Stimulated activated CD4-positive, alpha-beta T cell treated with anti-CD3 and anti-CD28 coated beads, Interleukin-1b, Interleukin-23, amount 100 ng/mL, for 48 hours (primary cell): ENCODE measurements around the gene CRADD.

Experiments used
- DNase-seq: peaks from one replicate; pipeline ENCODE4 v3.0.0-alpha.2; 2020

The CRADD gene

DNA sequence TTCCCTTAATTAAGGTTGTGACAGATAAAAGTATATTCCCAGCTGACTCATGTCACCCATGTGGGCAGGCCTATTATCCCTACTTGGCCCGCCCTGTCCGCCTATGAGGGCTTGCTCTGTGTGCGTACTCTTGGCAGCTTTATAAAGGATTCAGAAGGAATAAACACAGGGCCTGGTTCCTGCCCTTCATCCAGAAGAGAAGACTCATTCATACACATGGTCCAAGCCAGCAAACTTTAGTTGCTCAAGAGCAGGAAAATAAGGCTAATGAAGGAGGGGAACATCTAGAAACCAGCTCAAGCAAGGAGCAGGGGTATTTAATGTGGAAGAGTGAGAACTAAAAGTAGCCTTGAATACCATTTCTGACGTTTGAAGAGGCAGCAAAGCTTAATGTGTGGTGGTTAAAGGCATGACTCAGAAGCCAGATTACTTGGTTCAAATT lies 141.9 kb downstream of the CRADD start:
- no peak for DNase-seq

DNA sequence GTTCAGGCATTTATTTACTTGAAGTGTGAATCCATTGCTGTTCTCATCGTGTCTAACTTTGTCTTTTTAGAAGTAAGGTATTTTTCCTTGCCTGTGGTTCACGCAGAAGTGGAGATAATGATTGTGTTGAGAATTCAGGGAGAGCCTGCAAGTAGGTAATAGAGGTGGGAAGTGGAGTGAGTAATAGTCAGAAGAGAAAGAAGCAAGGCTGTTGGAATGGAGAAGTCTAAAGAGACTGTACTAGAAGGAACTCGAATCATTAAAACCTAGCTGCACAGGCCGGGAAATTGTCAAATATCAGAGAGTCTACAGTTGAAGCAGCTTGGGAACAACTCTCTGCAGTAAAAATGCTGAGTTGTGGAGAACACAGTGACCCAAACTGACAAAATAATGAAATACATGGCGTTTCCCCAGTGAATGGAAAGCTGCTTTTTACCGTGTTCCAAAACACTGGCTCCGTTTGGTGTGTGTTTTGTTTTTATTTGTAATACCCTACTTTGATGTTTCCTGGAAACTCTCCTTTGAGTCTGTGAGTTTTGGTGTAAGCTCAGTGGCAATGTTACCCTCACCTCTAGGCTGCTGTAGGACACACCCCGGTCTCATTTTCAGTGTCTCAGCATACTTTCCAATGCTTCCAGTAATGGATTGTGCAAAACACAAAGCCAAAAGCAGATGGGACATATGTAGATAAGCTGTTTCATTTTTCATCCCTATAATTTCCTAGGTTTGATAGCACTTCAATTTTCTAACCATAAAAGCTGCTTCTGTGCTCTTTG lies 146.6 kb downstream of the CRADD start:
- DNase-seq, result no peak

GRCh38 chr12:93824514-93825500 lies 147.6 kb downstream of the CRADD start:
- no peak for DNase-seq

DNA sequence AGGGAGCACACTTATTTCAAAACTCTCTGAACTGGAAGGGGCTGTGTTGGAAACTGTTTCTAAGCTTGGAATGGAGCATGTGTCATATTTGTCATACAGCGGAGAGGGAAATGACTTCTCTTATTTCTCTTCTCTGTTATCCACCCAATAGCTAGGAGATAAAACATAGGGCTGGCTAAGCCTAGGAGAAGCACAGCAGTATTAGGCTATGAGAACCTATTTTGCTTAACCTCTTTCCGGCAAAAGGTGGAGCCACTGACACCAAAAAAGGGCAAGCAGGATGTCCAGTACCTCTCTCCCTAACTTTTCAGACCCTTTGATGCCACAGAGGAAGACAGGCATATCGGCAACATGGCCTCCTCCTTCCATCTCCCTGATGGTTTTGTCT lies 148.3 kb downstream of the CRADD start:
- no peak for DNase-seq

- no peak for DNase-seq
These were observed 148.9 kb downstream of the CRADD start for GRCh38 chr12:93825931-93826555.

- DNase-seq, result no peak
These were observed 150.0 kb downstream of the CRADD start for GRCh38 chr12:93827179-93827578.

DNA sequence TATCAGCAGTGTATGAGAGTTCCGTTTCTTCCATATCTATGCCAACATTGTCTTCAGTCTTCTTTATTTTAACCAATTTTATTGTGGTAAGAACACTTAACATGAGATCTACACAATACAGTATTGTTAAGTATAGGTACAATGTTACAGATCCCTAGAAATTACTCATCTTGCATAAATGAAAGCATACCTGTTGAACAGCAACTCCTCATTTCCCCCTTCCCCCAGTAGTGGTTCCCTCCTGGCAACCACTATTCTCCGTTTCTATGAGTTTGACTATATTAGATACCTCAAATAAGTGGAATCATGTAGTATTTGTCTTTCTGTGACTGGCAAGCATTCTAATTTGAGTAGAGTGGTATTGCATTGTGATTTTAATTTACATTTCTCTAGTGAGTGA lies 150.5 kb downstream of the CRADD start:
- DNase-seq, result no peak

DNA sequence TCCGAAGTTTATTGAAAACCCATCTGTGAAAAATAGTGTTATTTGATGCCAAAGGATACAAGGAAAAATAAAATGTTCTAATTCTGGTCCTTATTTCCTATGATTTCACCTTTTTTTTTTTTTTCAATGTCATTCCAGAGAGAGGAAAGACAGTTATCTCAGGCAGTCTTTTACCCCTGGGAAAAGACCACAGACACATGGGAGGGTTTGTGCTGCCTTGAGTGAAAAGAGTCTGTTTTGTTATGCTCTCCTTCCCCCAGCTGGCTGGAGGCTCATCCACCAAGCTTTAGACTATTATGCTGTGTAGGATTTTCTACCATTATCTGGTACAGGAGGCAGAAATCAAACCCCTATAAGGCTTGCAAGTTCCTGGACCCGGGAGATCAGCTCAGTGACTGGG lies 151.8 kb downstream of the CRADD start:
- no peak for DNase-seq

GRCh38 chr12:93831374-93831773 lies 154.2 kb downstream of the CRADD start:
- DNase-seq, result no peak

DNA sequence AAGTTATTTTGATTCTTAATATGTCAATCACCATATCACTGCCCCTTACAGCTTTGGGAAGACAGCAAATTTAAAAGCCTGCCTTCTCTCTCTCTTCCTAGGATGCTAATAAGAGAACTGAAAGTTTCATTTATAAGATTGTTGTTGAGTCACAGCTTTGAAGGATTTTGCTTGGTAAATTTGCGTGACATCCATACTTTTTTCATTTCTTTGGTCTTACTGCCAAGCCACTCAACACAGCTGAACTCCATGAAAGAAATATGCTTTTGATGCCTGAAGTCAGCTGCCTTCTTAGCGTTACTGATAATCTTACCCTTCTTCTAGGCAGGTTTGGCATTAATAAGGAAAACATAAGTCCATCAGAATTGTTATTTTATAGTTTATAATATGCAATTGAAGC lies 155.0 kb downstream of the CRADD start:
- DNase-seq, result no peak

DNA sequence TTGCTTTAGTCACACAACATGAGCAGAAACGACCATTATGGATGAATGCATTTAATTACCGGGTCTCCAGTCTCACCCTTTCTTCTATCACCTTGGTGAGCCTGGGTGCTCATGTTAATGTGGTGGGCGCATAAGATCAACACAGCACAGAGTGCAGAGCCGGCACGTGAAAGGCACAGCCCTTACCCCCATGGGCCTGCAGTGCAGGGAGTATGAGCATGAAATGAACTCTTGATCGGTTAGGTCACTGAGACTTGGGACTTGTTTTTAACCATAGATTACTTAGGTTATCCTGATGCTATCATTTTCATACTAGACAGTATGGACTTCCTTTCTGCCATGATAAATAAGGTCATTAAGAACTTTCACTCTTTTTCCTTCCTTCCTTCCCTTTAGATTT lies 156.8 kb downstream of the CRADD start:
- no peak for DNase-seq

DNA sequence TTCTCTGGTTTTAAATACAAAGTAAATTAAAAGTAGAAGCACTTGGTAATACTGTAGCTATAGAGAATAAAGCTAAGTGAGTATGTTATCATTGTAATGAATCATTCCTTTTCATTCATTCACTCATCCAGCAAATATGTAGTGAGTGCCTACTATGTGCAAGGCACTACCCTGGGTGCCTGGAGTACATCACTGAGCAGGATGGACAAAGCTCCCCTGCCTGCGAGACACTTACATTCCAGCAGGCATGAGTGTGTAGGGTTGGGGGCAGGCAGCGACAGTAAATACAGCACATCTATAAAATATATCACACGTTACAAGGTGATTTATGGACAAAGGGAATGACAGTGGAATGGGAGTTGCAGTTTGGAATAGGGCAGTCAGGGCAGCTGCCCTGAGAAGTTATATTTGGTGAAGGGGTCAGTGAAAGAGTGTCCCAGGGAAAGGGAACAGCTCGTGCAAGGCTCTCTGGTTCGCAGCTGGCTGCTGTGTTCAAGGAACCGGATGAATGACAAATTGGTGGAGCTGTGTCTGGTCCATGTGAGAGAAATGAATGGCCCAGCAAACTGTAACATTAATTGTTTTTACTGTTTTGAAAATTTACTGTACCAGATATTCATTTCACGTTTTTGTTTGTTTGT lies 159.6 kb downstream of the CRADD start:
- DNase-seq, result no peak

DNA sequence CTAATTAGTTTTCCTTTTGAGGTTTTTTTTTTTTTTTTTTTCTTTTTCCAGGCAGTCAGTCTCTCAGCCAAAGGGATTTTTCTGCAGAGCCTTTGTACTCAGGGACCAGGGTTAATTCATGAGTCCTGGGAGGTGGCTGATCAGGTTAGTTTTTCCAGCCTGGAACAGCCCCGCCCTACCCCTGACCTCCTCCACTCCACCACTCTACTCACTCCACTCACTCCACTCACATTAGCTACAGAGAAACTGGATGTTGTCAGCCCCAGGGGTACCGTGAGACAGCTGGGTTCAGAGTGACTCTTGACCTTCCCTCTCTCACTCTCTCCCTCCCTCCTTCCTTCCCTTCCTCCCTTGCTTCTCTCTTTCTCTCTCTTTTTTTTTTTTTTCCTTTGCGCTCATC lies 161.0 kb downstream of the CRADD start:
- no peak for DNase-seq

DNA sequence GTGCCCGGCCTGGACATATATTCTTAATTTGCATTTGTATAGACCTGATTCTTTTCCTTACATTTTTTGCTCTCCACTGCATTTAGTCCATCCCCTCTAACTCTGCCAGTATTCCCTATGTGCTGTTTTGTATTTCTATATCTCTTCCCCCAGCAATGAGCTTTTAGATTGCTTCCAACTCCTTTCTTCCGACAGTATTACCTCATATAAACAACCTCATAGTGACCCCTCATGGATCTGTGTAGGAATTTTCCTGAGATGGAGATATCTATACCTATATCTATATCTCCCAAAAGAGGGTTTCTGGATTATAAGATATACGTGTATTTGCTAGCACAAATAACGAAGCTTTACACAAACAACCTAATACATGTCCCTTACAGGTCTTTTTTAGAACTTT lies 161.9 kb downstream of the CRADD start:
- DNase-seq, result no peak

DNA sequence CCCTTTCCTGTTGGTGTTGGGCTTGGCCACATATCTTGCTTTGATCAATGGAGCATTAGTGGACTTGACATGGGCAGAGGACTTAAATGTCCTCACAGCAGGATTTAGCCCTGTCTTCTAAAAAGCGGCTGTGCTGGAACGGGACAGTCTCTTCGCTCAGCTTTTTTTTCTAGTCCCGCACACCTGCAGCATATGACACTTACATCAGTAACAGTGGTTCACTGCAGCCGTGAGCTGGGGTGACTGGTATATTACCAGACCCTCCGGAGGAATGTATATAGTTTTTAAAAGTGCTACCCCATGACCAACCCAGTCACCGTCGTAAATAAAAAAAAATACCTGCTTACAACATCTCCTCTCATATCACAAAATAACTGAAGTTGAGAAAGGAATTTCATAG lies 164.5 kb downstream of the CRADD start:
- no peak for DNase-seq

GRCh38 chr12:93844164-93844784 lies 167.1 kb downstream of the CRADD start:
- DNase-seq, result no peak

GRCh38 chr12:93846936-93847516 lies 169.9 kb downstream of the CRADD start:
- DNase-seq, result no peak

- no peak for DNase-seq
These were observed 170.6 kb downstream of the CRADD start for GRCh38 chr12:93847517-93848474.

GRCh38 chr12:93848523-93849101 lies 171.4 kb downstream of the CRADD start:
- no peak for DNase-seq

GRCh38 chr12:93849946-93850345 lies 172.8 kb downstream of the CRADD start:
- no peak for DNase-seq
